H1 (cell line): ENCODE results near the gene FIGNL1. TPM values are rescaled to one million over a fixed set of nuclear protein-coding genes. Genes with fewer than 3 reads are reported as not detected.

ENCODE experiments used
- CTCF ChIA-PET: fragments of 300-600 bp; sonication (Branson Sonifier 250); formaldehyde crosslinking; loops from one replicate; lab custom pipeline; 2021; ENCODE audit not compliant: partially characterized antibody; lab: Charles Lee
- POLR2A ChIA-PET: fragments of 300-600 bp; sonication (Branson Sonifier 250); formaldehyde crosslinking; loops from one replicate; lab custom pipeline; 2021; ENCODE audit warnings: inconsistent platforms; ENCODE audit not compliant: partially characterized antibody; lab: Charles Lee
- DNase-seq, 2 experiments: peaks; one replicate each; pipeline versions ENCODE4 v3.0.0 to v3.0.0-alpha.2; 2010 to 2022; ENCODE audit warnings: low spot score in 2 of 2, low read depth in 1 of 2, mixed read lengths in 1 of 2
- FAIRE-seq: peaks from 2 replicates; lab custom pipeline; 2011; peaks lifted over from hg19 to GRCh38; lab: Jason Lieb, UNC
- H2AFZ ChIP-seq: 2 replicates; pipeline ENCODE4 v1.8.1; 2012; ENCODE audit warnings: low read length, inconsistent platforms
- H2AK5ac ChIP-seq: 2 replicates; pipeline ENCODE4 v1.6.1; 2013; ENCODE audit warnings: low read depth, low read length
- H2BK120ac ChIP-seq: replicated peaks from 2 replicates; pipeline ENCODE3; 2013; ENCODE audit warnings: low read depth, low read length, inconsistent platforms
- H2BK12ac ChIP-seq: 2 replicates; pipeline ENCODE4 v1.6.1; 2013; ENCODE audit warnings: low read depth, low read length
- H2BK15ac ChIP-seq: 2 replicates; pipeline ENCODE4 v1.6.1; 2013; ENCODE audit warnings: low read length
- H2BK20ac ChIP-seq: 2 replicates; pipeline ENCODE4 v1.6.1; 2013; ENCODE audit warnings: low read length
- H2BK5ac ChIP-seq: 2 replicates; pipeline ENCODE4 v1.6.1; 2013; ENCODE audit warnings: low read depth, low read length
- H3K14ac ChIP-seq: 2 replicates; pipeline ENCODE4 v1.6.1; 2013; ENCODE audit warnings: inconsistent platforms; ENCODE audit not compliant: insufficient read length
- H3K18ac ChIP-seq: 2 replicates; pipeline ENCODE4 v1.6.1; 2013; ENCODE audit warnings: low read length; ENCODE audit errors: extremely low read depth
- H3K23ac ChIP-seq: 2 replicates; pipeline ENCODE4 v1.6.1; 2013; ENCODE audit warnings: inconsistent platforms; ENCODE audit not compliant: insufficient read length
- H3K23me2 ChIP-seq: 2 replicates; pipeline ENCODE4 v1.6.1; 2013; ENCODE audit warnings: low read depth, low read length
- H3K27ac ChIP-seq: 2 replicates; pipeline ENCODE4 v1.6.1; 2011; ENCODE audit warnings: low read depth, low read length, inconsistent platforms
- H3K27me3 ChIP-seq, 4 experiments: replicated peaks in 1 of 4; 1 replicate in 1 of 4; 2 replicates in 3 of 4; pipeline versions ENCODE4 v1.6.1 to v1.8.1; 2011 to 2013; ENCODE audit warnings: low read length in 3 of 4, mild to moderate bottlenecking in 3 of 4, inconsistent platforms in 2 of 4, mixed read lengths in 2 of 4, moderate library complexity in 1 of 4; ENCODE audit not compliant: control insufficient read depth in 3 of 4, insufficient read depth in 3 of 4; ENCODE audit errors: extremely low read depth in 1 of 4
- H3K36me3 ChIP-seq, 4 experiments: 2 replicates each; pipeline versions ENCODE4 v1.6.1 to v1.8.1; 2011 to 2013; ENCODE audit warnings: mild to moderate bottlenecking in 4 of 4, low read length in 3 of 4, moderate library complexity in 2 of 4, control low read depth in 1 of 4, inconsistent platforms in 1 of 4; ENCODE audit not compliant: insufficient read depth in 4 of 4, control insufficient read depth in 2 of 4
- H3K4ac ChIP-seq: replicated peaks from 2 replicates; pipeline ENCODE3; 2013; ENCODE audit warnings: low read length, low read depth, mixed read lengths, inconsistent platforms; ENCODE audit not compliant: insufficient read length
- H3K4me1 ChIP-seq, 4 experiments: replicated peaks in 1 of 4; 1 replicate in 1 of 4; 2 replicates in 3 of 4; pipeline versions ENCODE4 v1.6.1 to v1.8.1; 2011 to 2013; ENCODE audit warnings: low read length in 3 of 4, inconsistent platforms in 2 of 4, mixed read lengths in 1 of 4; ENCODE audit not compliant: insufficient read depth in 4 of 4, control insufficient read depth in 3 of 4
- H3K4me2 ChIP-seq, 2 experiments: 2 replicates each; pipeline versions ENCODE4 v1.6.1 to v1.8.1; 2011 to 2013; ENCODE audit warnings: low read depth in 2 of 2, low read length in 2 of 2, control low read depth in 1 of 2, inconsistent platforms in 1 of 2, mild to moderate bottlenecking in 1 of 2; ENCODE audit not compliant: insufficient read depth in 1 of 2
- H3K4me3 ChIP-seq, 4 experiments: fragments of 200-600, 300-600 bp in 1 of 4; sonication (generic), shearing (Covaris generic), sonication (Bioruptor Twin) in 1 of 4; 2 replicates each; pipeline versions ENCODE4 v1.5.1 to v1.8.1; 2011 to 2016; ENCODE audit warnings: low read length in 4 of 4, low read depth in 3 of 4, control low read depth in 2 of 4, inconsistent platforms in 2 of 4, mild to moderate bottlenecking in 2 of 4, mixed read lengths in 1 of 4, moderate library complexity in 1 of 4; ENCODE audit not compliant: insufficient read depth in 2 of 4; ENCODE audit errors: extremely low read depth in 1 of 4
- H3K56ac ChIP-seq: replicated peaks from 2 replicates; pipeline ENCODE3; 2013; ENCODE audit warnings: low read depth, mild to moderate bottlenecking, mixed read lengths, low read length, inconsistent platforms; ENCODE audit not compliant: insufficient read length
- H3K79me1 ChIP-seq: 2 replicates; pipeline ENCODE4 v1.6.1; 2013; ENCODE audit warnings: low read depth, low read length, control low read depth
- H3K79me2 ChIP-seq, 2 experiments: 2 replicates each; pipeline versions ENCODE4 v1.6.1 to v1.8.1; 2012 to 2013; ENCODE audit warnings: low read length in 2 of 2, mild to moderate bottlenecking in 2 of 2, inconsistent platforms in 1 of 2; ENCODE audit not compliant: insufficient read depth in 2 of 2, control insufficient read depth in 1 of 2
- H3K9ac ChIP-seq, 4 experiments: replicated peaks in 1 of 4; 1 replicate in 1 of 4; 2 replicates in 3 of 4; pipeline versions ENCODE4 v1.6.1 to v1.8.1; 2011 to 2013; ENCODE audit warnings: low read depth in 3 of 4, low read length in 3 of 4, control low read depth in 2 of 4, mild to moderate bottlenecking in 2 of 4, moderate library complexity in 2 of 4, inconsistent platforms in 1 of 4; ENCODE audit errors: extremely low read depth in 1 of 4
- H3K9me3 ChIP-seq, 2 experiments: 2 replicates each; pipeline versions ENCODE4 v1.6.1 to v1.8.1; 2012 to 2013; ENCODE audit warnings: mild to moderate bottlenecking in 2 of 2, moderate library complexity in 2 of 2, control low read depth in 1 of 2, inconsistent platforms in 1 of 2, low read depth in 1 of 2, low read length in 1 of 2, mixed read lengths in 1 of 2; ENCODE audit not compliant: insufficient read depth in 2 of 2
- H4K20me1 ChIP-seq, 2 experiments: replicated peaks in 1 of 2; 2 replicates each; pipeline versions ENCODE3 to v1.8.1; 2011 to 2013; ENCODE audit warnings: inconsistent platforms in 2 of 2, low read length in 2 of 2, mild to moderate bottlenecking in 1 of 2; ENCODE audit not compliant: insufficient read depth in 2 of 2, control insufficient read depth in 1 of 2
- H4K5ac ChIP-seq: 2 replicates; pipeline ENCODE4 v1.6.1; 2013; ENCODE audit warnings: low read length, low read depth, mixed read lengths, inconsistent platforms; ENCODE audit not compliant: insufficient read length
- H4K8ac ChIP-seq: 2 replicates; pipeline ENCODE4 v1.8.0; 2013; ENCODE audit warnings: mild to moderate bottlenecking, moderate library complexity, low read length, inconsistent platforms; ENCODE audit not compliant: insufficient read depth; ENCODE audit errors: extremely low read depth
- H4K91ac ChIP-seq: replicated peaks from 2 replicates; pipeline ENCODE3; 2013; ENCODE audit warnings: low read length, mixed read lengths, inconsistent platforms; ENCODE audit not compliant: insufficient read length
- ATF2 ChIP-seq: IDR thresholded peaks from 2 replicates; pipeline ENCODE4 v1.6.1; 2012; ENCODE audit warnings: low read length, inconsistent platforms
- BACH1 ChIP-seq: IDR thresholded peaks from 2 replicates; pipeline ENCODE4 v1.6.1; 2012; ENCODE audit warnings: low read length, improper control_type of control experiment
- CEBPB ChIP-seq: IDR thresholded peaks from 2 replicates; pipeline ENCODE4 v1.6.1; 2012; ENCODE audit warnings: low read depth, low read length
- CHD1 ChIP-seq: IDR thresholded peaks from 2 replicates; pipeline ENCODE4 v1.6.1; 2012; ENCODE audit warnings: low read depth, low read length, improper control_type of control experiment
- CHD2 ChIP-seq: IDR thresholded peaks from 2 replicates; pipeline ENCODE4 v1.6.1; 2012; ENCODE audit warnings: low read length, improper control_type of control experiment
- CTBP2 ChIP-seq: IDR thresholded peaks from 2 replicates; pipeline ENCODE4 v1.7.0; 2011; ENCODE audit warnings: borderline replicate concordance, mild to moderate bottlenecking, moderate library complexity, mixed read lengths, low read length; ENCODE audit not compliant: insufficient read depth, insufficient read length
- E2F6 ChIP-seq: IDR thresholded peaks from 2 replicates; pipeline ENCODE4 v1.6.1; 2012; ENCODE audit warnings: inconsistent platforms
- NANOG ChIP-seq: IDR thresholded peaks from 2 replicates; pipeline ENCODE4 v1.6.1; 2011; ENCODE audit warnings: low read length, low read depth, mild to moderate bottlenecking, inconsistent platforms; ENCODE audit not compliant: insufficient read depth, poor library complexity, severe bottlenecking
- PHF8 ChIP-seq: fragments of 200-600 bp; sonication (generic); conservative IDR thresholded peaks from 2 replicates; pipeline ENCODE4 v1.7.1; 2012; ENCODE audit warnings: low read depth, mild to moderate bottlenecking, inconsistent platforms, low read length, moderate library complexity
- POLR2A ChIP-seq, 2 experiments: IDR thresholded peaks; 1 replicate in 1 of 2; 2 replicates in 1 of 2; pipeline ENCODE4 v1.6.1; 2011; ENCODE audit warnings: low read depth in 2 of 2, low read length in 2 of 2, mild to moderate bottlenecking in 2 of 2; ENCODE audit errors: control extremely low read depth in 1 of 2
- SIX5 ChIP-seq: IDR thresholded peaks from 2 replicates; pipeline ENCODE4 v1.6.1; 2011; ENCODE audit warnings: mild to moderate bottlenecking, low read depth, low read length
- TAF1 ChIP-seq: IDR thresholded peaks from 2 replicates; pipeline ENCODE4 v1.6.1; 2011; ENCODE audit warnings: mild to moderate bottlenecking, low read depth, low read length
- WGBS, 2 experiments: shearing (Covaris generic) in 1 of 2; methylation state at CpG; one replicate each; pipeline versions ENCODE4 v1.1.6 to v1.1.7; 2013 to 2015; ENCODE audit warnings: low lambda C conversion rate in 2 of 2, mixed read lengths in 2 of 2, inconsistent platforms in 1 of 2, low coverage in 1 of 2, missing lambda C conversion rate in 1 of 2; ENCODE audit not compliant: insufficient replicate concordance in 2 of 2, insufficient coverage in 1 of 2, insufficient read length in 1 of 2; ENCODE audit errors: extremely low coverage in 1 of 2, missing lambda C conversion rate in 1 of 2; 5-methylcytosine and 5-hydroxymethylcytosine counted together
- polyA plus RNA-seq, 7 experiments: library from polyadenylated mRNA; depleted of rRNA in 3 of 7; stranded (reverse) in 5 of 7; unstranded in 2 of 7; fragments of >200 nt in 5 of 7; fragments of 200-250 nt in 2 of 7; gene quantifications; 1 replicate in 5 of 7; 2 replicates in 1 of 7; 4 replicates in 1 of 7; pipeline versions ENCODE4 v1.2.1 to v1.2.3, GENCODE V29; 2011 to 2013; ENCODE audit warnings: missing spikeins in 2 of 7, mixed read lengths in 2 of 7
- total RNA-seq: library from RNA; stranded (reverse); fragmentation: NEBNext Ultra II Directional; extraction: Animal tissue kit (Norgen Biotek cat#: 25700); gene quantifications from 2 replicates; pipeline ENCODE4 v1.2.1, GENCODE V29; 2021

The FIGNL1 gene
- total and polyA plus RNA-seq, 2 of the 8 experiments (the other 6 are each of a cell fraction or from before 2014, with no cell fraction given) = 6.5 to 9.9 TPM

GRCh38 chr7:50431722-50432305, 18.3 kb downstream of the FIGNL1 start:
- H2AFZ ChIP-seq = no peak overlapping the region
- H2BK120ac ChIP-seq = no peak overlapping the region
- no peak overlapping the region for H4K8ac ChIP-seq
- FAIRE-seq (no peak), DNase-seq (no peak)
- no peaks in the 10 kb centered on the region for H3K23me2 ChIP-seq
- H2BK15ac ChIP-seq = no peak overlapping the region
- no peaks in the 10 kb centered on the region for H3K27me3 ChIP-seq
- H3K27ac ChIP-seq = no peak overlapping the region
- no peak overlapping the region for H3K4ac ChIP-seq
- no peak overlapping the region for H3K4me3 ChIP-seq
- H4K20me1 ChIP-seq = no peaks in the 10 kb centered on the region
- H2BK12ac ChIP-seq = no peak overlapping the region
- no peaks in the 10 kb centered on the region for H3K9me3 ChIP-seq
- ChIA-PET POLR2A (no interaction called here), CTCF (interaction anchor here (2.3 kb wide), 1 partner anchor 14 kb away, joined by 8 read pairs; no protein-coding TSS in a partner anchor)
- no peak overlapping the region for H3K18ac ChIP-seq
- no peak overlapping the region for H2BK20ac ChIP-seq
- H2AK5ac ChIP-seq = no peak overlapping the region
- H3K79me2 ChIP-seq = no peaks in the 10 kb centered on the region
- H3K23ac ChIP-seq = no peak overlapping the region
- no peak overlapping the region for H3K56ac ChIP-seq
- no peaks in the 10 kb centered on the region for H3K4me1 ChIP-seq
- no peak overlapping the region for H3K14ac ChIP-seq
- no peak overlapping the region for H3K9ac ChIP-seq
- no peak overlapping the region for H4K91ac ChIP-seq
- WGBS, 2 experiments = 70% methylated on average over 4 of the region's 4 CpGs; no CpG with 5 or more reads in 1 of the 2 experiments
- H3K79me1 ChIP-seq = no peaks in the 10 kb centered on the region
- H2BK5ac ChIP-seq = no peak overlapping the region
- no peaks in the 10 kb centered on the region for H3K36me3 ChIP-seq
- no peak overlapping the region for H3K4me2 ChIP-seq
- no peak overlapping the region for H4K5ac ChIP-seq
- TF ChIP-seq CTBP2 (no peak), SIX5 (no peak), BACH1 (no peak), CHD1 (no peak), PHF8 (no peak), POLR2A (IDR thresholded peaks at IDR 0.05; ENCODE audit: control extremely low read depth in 1 of 2, low read depth in 2 of 2, low read length in 2 of 2) (no peak), TAF1 (no peak), CEBPB (no peak), E2F6 (no peak), ATF2 (no peak), NANOG (no peak), CHD2 (no peak)
